Activated CD4-positive, alpha-beta memory T cell treated with anti-CD3 and anti-CD28 coated beads for 36 hours (primary cell): ENCODE results near the gene S100A16. TPM values are rescaled to one million over a fixed set of nuclear protein-coding genes. Genes with fewer than 3 reads are reported as not detected.

Experiments used
- CTCF ChIA-PET: fragments of 350-600 bp; sonication (Branson Sonifier 250); formaldehyde crosslinking; loops from one replicate; lab custom pipeline; 2021; ENCODE audit warnings: antibody characterized with exemption, inconsistent platforms; lab: Charles Lee
- POLR2A ChIA-PET: fragments of 350-600 bp; sonication (Branson Sonifier 250); formaldehyde crosslinking; loops from one replicate; lab custom pipeline; 2021; ENCODE audit warnings: antibody characterized with exemption; lab: Charles Lee
- DNase-seq: peaks from one replicate; pipeline ENCODE4 v3.0.0-alpha.2; 2020
- H3K27ac Mint-ChIP-seq: one replicate; pipeline ENCODE4 v1.8.0; 2021; ENCODE audit warnings: mixed read lengths
- H3K27me3 Mint-ChIP-seq: one replicate; pipeline ENCODE4 v1.8.0; 2021; ENCODE audit warnings: mixed read lengths
- H3K36me3 Mint-ChIP-seq: one replicate; pipeline ENCODE4 v1.8.0; 2021; ENCODE audit warnings: mixed read lengths
- H3K4me1 Mint-ChIP-seq: one replicate; pipeline ENCODE4 v1.8.0; 2021; ENCODE audit warnings: low read depth, mixed read lengths
- H3K4me3 Mint-ChIP-seq: one replicate; pipeline ENCODE4 v1.8.0; 2021; ENCODE audit warnings: mild to moderate bottlenecking, mixed read lengths
- H3K9me3 Mint-ChIP-seq: one replicate; pipeline ENCODE4 v1.8.0; 2021; ENCODE audit warnings: mixed read lengths
- intact Hi-C: fragments of 100-400 bp; cut with micrococcal nuclease; formaldehyde crosslinking; loops from one replicate; pipeline ENCODE4 v1.15.1; 2023
- total RNA-seq, 2 experiments: library from RNA; stranded (reverse); gene quantifications; one replicate each; pipeline ENCODE4 v1.2.3, GENCODE V29; 2021

Gene S100A16
- total RNA-seq, 2 experiments from 2014 or later: not detected

- no peaks in the 10 kb centered on the region for H3K27me3 Mint-ChIP-seq
- H3K9me3 Mint-ChIP-seq: no peaks in the 10 kb centered on the region
- ChIA-PET CTCF (interaction anchor here (1.0 to 2.2 kb wide), 4 partner anchors 11 to 51 kb away, joined by 3 to 7 read pairs (median 5); no protein-coding TSS in a partner anchor), POLR2A (interaction anchor here (0.9 to 6.3 kb wide), 4 partner anchors 10 to 72 kb away, joined by 3 to 50 read pairs (median 4); partner anchors contain the start of genes CHTOP and S100A4)
- H3K4me1 Mint-ChIP-seq: peaks cover 12% of the 10 kb centered on the region
- H3K27ac Mint-ChIP-seq: no peak overlapping the region
- DNase-seq: no peak
- intact Hi-C loops: no loop called here
- no peaks in the 10 kb centered on the region for H3K36me3 Mint-ChIP-seq
- H3K4me3 Mint-ChIP-seq: no peak overlapping the region
Measured at GRCh38 chr1:153561466-153561985, 51.4 kb downstream of the S100A16 start.

GRCh38 chr1:153560771-153561465, 52.0 kb downstream of the S100A16 start:
- Mint-ChIP-seq H3K4me3 (no peak overlapping the region), H3K4me1 (peaks cover 8% of the 10 kb centered on the region), H3K9me3 (no peaks in the 10 kb centered on the region), H3K27ac (no peak overlapping the region), H3K27me3 (no peaks in the 10 kb centered on the region), H3K36me3 (no peaks in the 10 kb centered on the region)
- no peak for DNase-seq
- intact Hi-C loops: no loop called here
- CTCF ChIA-PET: interaction anchor here (1.1 to 2.2 kb wide), 4 partner anchors 11 to 50 kb away, joined by 4 to 8 read pairs (median 6); no protein-coding TSS in a partner anchor
- POLR2A ChIA-PET: interaction anchor here (0.9 to 6.3 kb wide), 4 partner anchors 9 to 73 kb away, joined by 3 to 50 read pairs (median 4); partner anchors contain the start of genes CHTOP and S100A4

- Mint-ChIP-seq H3K4me1 (peaks cover under 1% of the 10 kb centered on the region), H3K27ac (no peak overlapping the region), H3K4me3 (no peak overlapping the region), H3K9me3 (no peaks in the 10 kb centered on the region), H3K27me3 (no peaks in the 10 kb centered on the region), H3K36me3 (no peaks in the 10 kb centered on the region)
- intact Hi-C loops: no loop called here
- CTCF ChIA-PET: interaction anchor here (1.1 to 1.6 kb wide), 2 partner anchors 9 to 49 kb away, joined by 3 to 8 read pairs; no protein-coding TSS in a partner anchor
- DNase-seq: no peak
- POLR2A ChIA-PET: no interaction called here
Measured at GRCh38 chr1:153560241-153560640, 52.7 kb downstream of the S100A16 start.

GRCh38 chr1:153557877-153558276, 55.1 kb downstream of the S100A16 start:
- no peak for DNase-seq
- CTCF ChIA-PET: interaction anchor here (0.6 to 0.9 kb wide), 2 partner anchors 15 to 177 kb away, joined by 3 read pairs; no protein-coding TSS in a partner anchor
- H3K27ac Mint-ChIP-seq: no peak overlapping the region
- H3K9me3 Mint-ChIP-seq: no peaks in the 10 kb centered on the region
- no peaks in the 10 kb centered on the region for H3K27me3 Mint-ChIP-seq
- H3K4me1 Mint-ChIP-seq: no peaks in the 10 kb centered on the region
- POLR2A ChIA-PET: no interaction called here
- H3K4me3 Mint-ChIP-seq: no peak overlapping the region
- H3K36me3 Mint-ChIP-seq: no peaks in the 10 kb centered on the region
- intact Hi-C loops: no loop called here

Other genes with a start within 250 kb of the S100A16 start
- gene S100A12, start 237.5 kb downstream of the S100A16 start, total RNA-seq: not detected
- gene S100A8, start 222.1 kb downstream of the S100A16 start, total RNA-seq: not detected
- gene S100A7A, start 196.6 kb downstream of the S100A16 start, total RNA-seq: not detected
- not detected for gene S100A7, start 152.5 kb downstream of the S100A16 start, total RNA-seq
- gene S100A6, start 77.1 kb downstream of the S100A16 start, total RNA-seq: 100 to 1,000 TPM; 503 to 513 TPM
- 1 to 10 TPM; 3.3 to 4.0 TPM for gene S100A5, start 72.2 kb downstream of the S100A16 start, total RNA-seq
- gene S100A4, start 67.3 kb downstream of the S100A16 start, total RNA-seq: 100 to 1,000 TPM; 352 to 382 TPM
- not detected for gene S100A3, start 63.9 kb downstream of the S100A16 start, total RNA-seq
- 1 to 10 TPM; 3.5 to 5.3 TPM for gene S100A2, start 47.3 kb downstream of the S100A16 start, total RNA-seq
- gene S100A14, start 3.2 kb upstream of the S100A16 start, total RNA-seq: under 1 TPM; 0.26 to 0.46 TPM
- gene S100A13, start 14.4 kb upstream of the S100A16 start, total RNA-seq: 10 to 100 TPM; 11.6 to 13.6 TPM
- not detected for gene S100A1, start 15.3 kb upstream of the S100A16 start, total RNA-seq
- 10 to 100 TPM; 92.5 to 94.7 TPM for gene CHTOP, start 20.9 kb upstream of the S100A16 start, total RNA-seq
- 10 to 100 TPM; 31.3 to 32.1 TPM for gene SNAPIN, start 45.6 kb upstream of the S100A16 start, total RNA-seq
- 100 to 1,000 TPM; 315 to 323 TPM for gene ILF2, start 57.9 kb upstream of the S100A16 start, total RNA-seq
- gene NPR1, start 65.6 kb upstream of the S100A16 start, total RNA-seq: under 1 TPM; 0.05 to 0.07 TPM
- gene INTS3, start 114.9 kb upstream of the S100A16 start, total RNA-seq: 10 to 100 TPM; 45.5 to 47.7 TPM
- 1 to 10 TPM; 5.9 to 7.8 TPM for gene SLC27A3, start 162.3 kb upstream of the S100A16 start, total RNA-seq